Transverse colon (tissue), 4 donors: ENCODE measurements around the gene ABCG8. TPM values are rescaled to one million over a fixed set of nuclear protein-coding genes. Genes with fewer than 3 reads are reported as not detected.
"Not testable (repeated sequence)": the region's sequence is repeated elsewhere in the genome, so short reads cannot be mapped to it uniquely, and the experiment has no call there.

Experiments used
- DNase-seq: peaks from one replicate; pipeline ENCODE4 v3.0.0-alpha.2; 2019
- H3K27ac ChIP-seq, 4 donors: fragments of 200-600 bp; sonication (generic); 2 replicates each; pipeline ENCODE4 v1.5.1; 2016 to 2018; ENCODE audit warnings: inconsistent platforms in 4 of 4
- H3K27me3 ChIP-seq: fragments of 200-600 bp; sonication (generic); 2 replicates; pipeline ENCODE4 v1.5.1; 2017; ENCODE audit warnings: inconsistent platforms
- H3K36me3 ChIP-seq, 4 donors: fragments of 200-600 bp; sonication (generic); 2 replicates each; pipeline ENCODE4 v1.5.1; 2017 to 2019; ENCODE audit warnings: inconsistent platforms in 4 of 4
- H3K4me1 ChIP-seq, 4 donors: fragments of 200-600 bp; sonication (generic); 2 replicates each; pipeline ENCODE4 v1.5.1; 2017 to 2020; ENCODE audit warnings: inconsistent platforms in 4 of 4
- H3K4me3 ChIP-seq, 4 donors: fragments of 200-600 bp; sonication (generic); 1 replicate in 1 of 4; 2 replicates in 3 of 4; pipeline versions ENCODE4 v1.5.1 to v1.6.1; 2017 to 2019; ENCODE audit warnings: inconsistent platforms in 4 of 4
- H3K9me3 ChIP-seq, 2 donors: fragments of 200-600 bp; sonication (generic); 2 replicates each; pipeline ENCODE4 v1.5.1; 2017 to 2019; ENCODE audit warnings: inconsistent platforms in 2 of 2
- CTCF ChIP-seq, 5 experiments: fragments of 200-600 bp in 3 of 5; fragments of 450-650 bp in 2 of 5; sonication (generic) in 3 of 5; IDR thresholded peaks; 1 replicate in 2 of 5; 2 replicates in 3 of 5; pipeline ENCODE4 v1.5.1; 2016 to 2017; ENCODE audit warnings: antibody characterized with exemption in 5 of 5, inconsistent platforms in 3 of 5, mild to moderate bottlenecking in 2 of 5, moderate library complexity in 1 of 5
- EP300 ChIP-seq: sonication (generic); formaldehyde crosslinking; IDR thresholded peaks from one replicate; pipeline ENCODE4 v1.6.1; 2017; ENCODE audit warnings: antibody characterized with exemption, low read depth
- POLR2A ChIP-seq: fragments of 450-650 bp; IDR thresholded peaks from one replicate; pipeline ENCODE4 v1.6.1; 2016; ENCODE audit warnings: antibody characterized with exemption, mild to moderate bottlenecking, moderate library complexity
- POLR2AphosphoS5 ChIP-seq, 3 donors: sonication (generic); formaldehyde crosslinking; IDR thresholded peaks; one replicate each; pipeline ENCODE4 v1.6.1; 2016; ENCODE audit warnings: antibody characterized with exemption in 3 of 3
- WGBS, 2 donors: methylation state at CpG; one replicate each; pipeline ENCODE4 v1.1.5; 2018; ENCODE audit warnings: low coverage in 1 of 2; 5-methylcytosine and 5-hydroxymethylcytosine counted together
- in situ Hi-C, 4 donors: fragments of 200-750 bp; cut with MboI; loops; one replicate each; pipeline versions ENCODE4 v1.15.0 to v1.15.1; 2017; ENCODE audit warnings: low sequenced_read_pairs in 3 of 4, low pct_ligation_motif_present in 1 of 4, low pct_unique_long_range_greater_than_20kb in 1 of 4
- intact Hi-C: fragments of 100-400 bp; cut with DNase I; formaldehyde crosslinking; loops from one replicate; pipeline ENCODE4 v1.15.1; 2023; ENCODE audit warnings: low total_unique reads
- total RNA-seq, 4 donors: library from RNA; depleted of rRNA; stranded (reverse); fragments of >200 nt; gene quantifications; one replicate each; pipeline ENCODE4 v1.1.0, GENCODE V29; 2016

The ABCG8 gene
- total RNA-seq, 4 donors from 2014 or later: 0.41 TPM; not detected in 3

- in situ Hi-C loops (loop anchor here in 3 of 4 donors (25.0 kb wide), 1 partner anchor 287 kb away; no protein-coding TSS in a partner anchor), intact Hi-C loops (no loop called here)
- Histone ChIP-seq H3K27ac (no peak overlapping the region), H3K4me3 (no peak overlapping the region), H3K36me3 (peaks cover 0 to 32% (median 6%) of the 10 kb centered on the region in 4 donors), H3K9me3 (no peaks in the 10 kb centered on the region), H3K27me3 (no peaks in the 10 kb centered on the region), H3K4me1 (no peaks in the 10 kb centered on the region)
- no peak for DNase-seq
- TF ChIP-seq POLR2A (no peak), POLR2AphosphoS5 (IDR thresholded peaks at IDR 0.05) (no peak), EP300 (no peak), CTCF (IDR thresholded peaks at IDR 0.05) (no peak)
- WGBS, 2 donors: 70 to 84% methylated on average over 2 of the region's 2 CpGs
Measured at GRCh38 chr2:43899589-43899988, 60.8 kb downstream of the ABCG8 start.

GRCh38 chr2:43905371-43905803 lies 66.6 kb downstream of the ABCG8 start:
- no peaks in the 10 kb centered on the region for H3K9me3 ChIP-seq
- TF ChIP-seq POLR2A (no peak), EP300 (no peak), POLR2AphosphoS5 (IDR thresholded peaks at IDR 0.05) (no peak), CTCF (IDR thresholded peaks at IDR 0.05) (no peak)
- 81 to 92% methylated on average over 11 of the region's 11 CpGs for WGBS, 2 donors
- no peak for DNase-seq
- H3K36me3 ChIP-seq: peaks cover 0 to 23% (median 3%) of the 10 kb centered on the region in 4 donors
- no peaks in the 10 kb centered on the region for H3K27me3 ChIP-seq
- H3K27ac ChIP-seq: no peak overlapping the region
- H3K4me3 ChIP-seq: no peak overlapping the region
- H3K4me1 ChIP-seq: no peaks in the 10 kb centered on the region
- in situ Hi-C loops: no loop called here
- intact Hi-C loops: no loop called here

GRCh38 chr2:43905871-43906270 lies 67.1 kb downstream of the ABCG8 start:
- no peak for DNase-seq
- TF ChIP-seq EP300 (no peak), POLR2A (no peak), POLR2AphosphoS5 (IDR thresholded peaks at IDR 0.05) (no peak), CTCF (IDR thresholded peaks at IDR 0.05) (no peak)
- Histone ChIP-seq H3K27me3 (no peaks in the 10 kb centered on the region), H3K36me3 (peaks cover 0 to 19% (median 3%) of the 10 kb centered on the region in 4 donors), H3K4me3 (no peak overlapping the region), H3K9me3 (no peaks in the 10 kb centered on the region), H3K4me1 (no peaks in the 10 kb centered on the region), H3K27ac (no peak overlapping the region)
- WGBS, 2 donors: 83 to 84% methylated on average over 5 of the region's 5 CpGs
- intact Hi-C loops: no loop called here
- in situ Hi-C loops: no loop called here

- peaks cover 0 to 13% (median 3%) of the 10 kb centered on the region in 4 donors for H3K36me3 ChIP-seq
- in situ Hi-C loops: no loop called here
- WGBS, 2 donors: 79 to 88% methylated on average over 3 to 6 of the region's 6 CpGs
Measured at GRCh38 chr2:43906448-43907109, 67.8 kb downstream of the ABCG8 start.

GRCh38 chr2:43911136-43911790 lies 72.5 kb downstream of the ABCG8 start:
- H3K4me3 ChIP-seq, H3K4me1 ChIP-seq, H3K9me3 ChIP-seq, H3K27ac ChIP-seq, H3K27me3 ChIP-seq, intact Hi-C loops, in situ Hi-C loops, DNase-seq: not testable (repeated sequence)
- H3K36me3 ChIP-seq: peaks cover 0 to 15% (median 5%) of the 10 kb centered on the region in 4 donors
- 93 to 98% methylated on average over 7 to 8 of the region's 8 CpGs for WGBS, 2 donors

More at GRCh38 chr2:43906448-43907109, 67.8 kb downstream of the ABCG8 start:
- Histone ChIP-seq H3K9me3 (no peaks in the 10 kb centered on the region), H3K4me3 (no peak overlapping the region), H3K4me1 (no peaks in the 10 kb centered on the region), H3K27me3 (no peaks in the 10 kb centered on the region), H3K27ac (no peak overlapping the region)
- DNase-seq: no peak
- TF ChIP-seq CTCF (IDR thresholded peaks at IDR 0.05) (no peak), POLR2AphosphoS5 (IDR thresholded peaks at IDR 0.05) (no peak), POLR2A (no peak), EP300 (no peak)
- intact Hi-C loops: no loop called here
